Nephron progenitor cell (in vitro differentiated cells): ENCODE data around the gene CTXND1.
A peak's percentile ranks its signal among the peaks of the same experiment; 100 is the strongest.

ENCODE experiments used
- DNase-seq: peaks from one replicate; pipeline ENCODE4 v3.0.0; 2021
- H3K27ac Mint-ChIP-seq: 2 replicates; pipeline ENCODE4 v1.8.0; 2021; ENCODE audit warnings: mild to moderate bottlenecking, moderate library complexity, mixed read lengths
- H3K27me3 Mint-ChIP-seq: 2 replicates; pipeline ENCODE4 v1.8.0; 2021; ENCODE audit warnings: mild to moderate bottlenecking, low read depth, mixed read lengths; ENCODE audit not compliant: poor library complexity
- H3K36me3 Mint-ChIP-seq: 2 replicates; pipeline ENCODE4 v1.8.0; 2021; ENCODE audit warnings: low read depth, mixed read lengths
- H3K4me1 Mint-ChIP-seq: 2 replicates; pipeline ENCODE4 v1.8.0; 2021; ENCODE audit warnings: mixed read lengths
- H3K4me3 Mint-ChIP-seq: 2 replicates; pipeline ENCODE4 v1.8.0; 2021; ENCODE audit warnings: mild to moderate bottlenecking, moderate library complexity, mixed read lengths
- H3K9me3 Mint-ChIP-seq: 2 replicates; pipeline ENCODE4 v1.8.0; 2021; ENCODE audit warnings: mild to moderate bottlenecking, moderate library complexity, mixed read lengths
- TF ChIP-seq, protein P1 (sequence below): fragments of 200-600 bp; sonication (generic); IDR thresholded peaks from 2 replicates; pipeline ENCODE4 v1.5.0; 2021; ENCODE audit warnings: antibody characterized with exemption

CTXND1 gene

DNA sequence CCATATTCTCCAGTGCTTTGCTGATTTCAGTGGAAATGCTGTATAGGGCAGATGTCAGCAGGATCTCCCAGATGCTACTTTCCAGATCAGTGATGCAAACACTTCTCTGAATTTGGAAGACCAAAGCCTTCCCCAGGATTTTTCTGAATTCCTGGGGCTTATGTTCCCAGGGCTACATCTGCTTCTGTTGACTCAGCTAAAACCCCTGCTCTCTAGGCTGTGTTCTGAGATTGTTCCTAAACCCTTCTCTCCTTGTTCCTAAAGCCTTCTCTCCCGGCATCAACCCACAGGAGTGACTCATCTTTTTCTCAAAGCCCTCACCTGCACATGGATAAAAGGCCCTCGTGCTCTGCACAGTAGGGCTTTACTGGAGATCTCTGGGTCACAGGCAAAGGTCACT is 63.8 kb downstream of the CTXND1 start:
- H3K27ac Mint-ChIP-seq = peak overlapping the region; percentile 87
- peaks cover 4% of the 10 kb centered on the region for H3K9me3 Mint-ChIP-seq

DNA sequence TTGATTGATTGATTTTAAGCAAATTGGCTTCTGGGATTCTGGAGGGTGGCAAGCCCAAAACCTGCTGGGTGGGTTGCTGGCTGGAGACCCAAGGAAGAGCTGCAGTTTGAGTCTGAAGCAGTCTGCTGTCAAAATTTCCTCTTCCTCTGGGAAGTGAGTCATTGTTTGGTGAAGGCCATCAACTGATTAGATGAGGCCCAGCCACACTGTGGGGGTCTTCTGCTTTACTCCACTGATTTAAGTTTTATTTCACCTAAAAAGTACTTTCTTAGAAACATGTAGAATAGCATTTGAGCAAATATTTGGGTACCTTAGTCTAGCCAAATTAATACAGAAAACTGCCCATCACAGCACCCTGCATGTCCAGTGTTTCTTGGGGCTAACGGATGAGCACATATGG is 65.4 kb downstream of the CTXND1 start:
- TF ChIP-seq, protein P1, sequence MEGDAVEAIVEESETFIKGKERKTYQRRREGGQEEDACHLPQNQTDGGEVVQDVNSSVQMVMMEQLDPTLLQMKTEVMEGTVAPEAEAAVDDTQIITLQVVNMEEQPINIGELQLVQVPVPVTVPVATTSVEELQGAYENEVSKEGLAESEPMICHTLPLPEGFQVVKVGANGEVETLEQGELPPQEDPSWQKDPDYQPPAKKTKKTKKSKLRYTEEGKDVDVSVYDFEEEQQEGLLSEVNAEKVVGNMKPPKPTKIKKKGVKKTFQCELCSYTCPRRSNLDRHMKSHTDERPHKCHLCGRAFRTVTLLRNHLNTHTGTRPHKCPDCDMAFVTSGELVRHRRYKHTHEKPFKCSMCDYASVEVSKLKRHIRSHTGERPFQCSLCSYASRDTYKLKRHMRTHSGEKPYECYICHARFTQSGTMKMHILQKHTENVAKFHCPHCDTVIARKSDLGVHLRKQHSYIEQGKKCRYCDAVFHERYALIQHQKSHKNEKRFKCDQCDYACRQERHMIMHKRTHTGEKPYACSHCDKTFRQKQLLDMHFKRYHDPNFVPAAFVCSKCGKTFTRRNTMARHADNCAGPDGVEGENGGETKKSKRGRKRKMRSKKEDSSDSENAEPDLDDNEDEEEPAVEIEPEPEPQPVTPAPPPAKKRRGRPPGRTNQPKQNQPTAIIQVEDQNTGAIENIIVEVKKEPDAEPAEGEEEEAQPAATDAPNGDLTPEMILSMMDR = no peak
- Mint-ChIP-seq H3K4me3 (no peak overlapping the region), H3K9me3 (peaks cover 4% of the 10 kb centered on the region), H3K36me3 (peaks cover 67% of the 10 kb centered on the region), H3K27ac (no peak overlapping the region), H3K27me3 (no peaks in the 10 kb centered on the region), H3K4me1 (no peaks in the 10 kb centered on the region)
- no peak for DNase-seq

More for the DNA sequence above, 63.8 kb downstream of the CTXND1 start:
- TF ChIP-seq, protein P1 = no peak
- Mint-ChIP-seq H3K4me1 (no peaks in the 10 kb centered on the region), H3K27me3 (no peaks in the 10 kb centered on the region), H3K36me3 (peaks cover 54% of the 10 kb centered on the region), H3K4me3 (no peak overlapping the region)
- DNase-seq = no peak

DNA sequence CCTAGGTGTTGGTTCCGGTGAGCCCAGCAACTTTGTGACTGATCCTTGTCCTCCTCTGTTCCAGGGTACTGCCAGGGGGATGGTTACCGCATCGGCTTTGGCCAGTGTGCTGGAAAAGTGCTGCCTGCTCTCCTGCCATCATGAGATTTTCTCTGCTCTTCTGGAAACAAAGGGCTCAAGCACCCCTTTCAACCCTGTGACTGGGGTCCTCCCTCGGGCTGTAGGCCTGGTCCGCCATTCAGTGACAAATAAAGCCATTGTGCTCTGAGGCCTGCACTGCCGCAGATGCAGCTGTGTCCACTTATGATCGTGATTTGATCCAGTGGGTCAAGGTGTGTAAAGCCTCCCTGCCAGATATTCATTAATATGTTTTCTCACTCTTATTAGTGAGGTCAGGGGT is 65.9 kb downstream of the CTXND1 start:
- Mint-ChIP-seq H3K4me1 (no peaks in the 10 kb centered on the region), H3K36me3 (peaks cover 69% of the 10 kb centered on the region), H3K27ac (no peak overlapping the region), H3K9me3 (peaks cover 4% of the 10 kb centered on the region), H3K4me3 (no peak overlapping the region), H3K27me3 (no peaks in the 10 kb centered on the region)
- DNase-seq = no peak
- TF ChIP-seq, protein P1 = no peak

DNA sequence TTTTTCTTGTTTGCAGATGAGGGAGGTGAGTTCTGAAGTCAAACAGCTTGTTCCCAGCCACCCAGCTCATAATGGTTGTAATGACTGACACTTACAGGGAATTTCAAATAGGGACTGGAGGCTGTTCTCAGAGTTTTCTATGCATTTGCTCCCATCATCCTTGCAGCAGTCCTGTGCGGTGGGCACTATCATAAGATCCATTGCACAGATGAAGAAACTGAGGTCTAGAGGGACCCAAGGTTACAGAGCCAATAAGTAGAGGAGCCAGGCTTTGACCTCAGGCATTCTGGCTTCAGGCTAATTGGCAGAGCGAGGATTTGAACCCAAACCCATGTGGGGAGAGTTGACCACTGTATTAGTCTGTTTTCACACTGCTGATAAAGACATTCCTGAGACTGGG is 66.9 kb downstream of the CTXND1 start:
- no peak overlapping the region for H3K27ac Mint-ChIP-seq
- H3K4me1 Mint-ChIP-seq = no peaks in the 10 kb centered on the region
- DNase-seq = no peak
- TF ChIP-seq, protein P1 = no peak
- H3K9me3 Mint-ChIP-seq = peaks cover 4% of the 10 kb centered on the region
- no peak overlapping the region for H3K4me3 Mint-ChIP-seq
- H3K36me3 Mint-ChIP-seq = peaks cover 71% of the 10 kb centered on the region
- H3K27me3 Mint-ChIP-seq = no peaks in the 10 kb centered on the region

DNA sequence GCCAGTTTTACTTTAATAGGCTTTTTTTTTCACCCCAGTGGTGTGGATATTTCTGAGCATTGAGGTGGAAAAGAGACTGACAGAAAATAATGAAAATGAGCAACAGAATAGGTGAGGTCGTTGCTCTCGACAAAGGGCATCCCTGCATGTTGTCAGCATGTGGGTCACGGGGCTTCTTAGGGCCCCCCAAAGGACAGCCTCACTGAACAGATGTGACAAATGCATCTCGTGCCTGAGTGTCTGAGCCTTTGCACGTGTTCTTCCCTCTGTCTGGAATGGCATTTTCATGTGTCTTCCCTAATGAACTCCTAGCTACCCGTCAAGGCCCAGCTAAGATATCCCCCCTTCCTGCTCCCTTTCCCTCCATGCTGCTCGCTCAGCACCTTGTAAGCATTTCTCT is 67.5 kb downstream of the CTXND1 start:
- peak overlapping the region; percentile 23 for H3K27ac Mint-ChIP-seq
- TF ChIP-seq, protein P1 = no peak
- peaks cover 4% of the 10 kb centered on the region for H3K9me3 Mint-ChIP-seq
- DNase-seq = no peak
- H3K4me3 Mint-ChIP-seq = no peak overlapping the region
- H3K36me3 Mint-ChIP-seq = peaks cover 74% of the 10 kb centered on the region
- H3K27me3 Mint-ChIP-seq = no peaks in the 10 kb centered on the region
- no peaks in the 10 kb centered on the region for H3K4me1 Mint-ChIP-seq

DNA sequence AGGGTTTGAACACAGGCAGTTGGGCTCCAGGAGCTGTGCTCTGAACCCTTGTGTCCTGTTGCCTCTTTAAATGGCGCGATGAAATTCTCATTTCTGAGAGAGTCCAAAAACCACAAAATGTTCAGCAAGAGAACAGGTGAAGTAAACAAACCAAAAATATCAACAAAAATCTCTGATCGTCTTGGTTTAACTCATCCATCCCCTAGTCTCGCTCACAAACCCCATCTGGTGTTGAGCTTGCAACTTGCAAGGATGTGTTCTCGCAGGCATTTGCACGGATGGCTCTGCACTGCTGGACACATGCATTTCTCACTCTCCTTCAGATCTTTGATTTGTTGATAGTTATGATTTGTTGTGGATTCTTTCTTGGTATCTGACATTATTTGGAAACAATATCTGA is 68.1 kb downstream of the CTXND1 start:
- TF ChIP-seq, protein P1 = no peak
- DNase-seq = no peak

More for the DNA sequence above, 68.1 kb downstream of the CTXND1 start:
- Mint-ChIP-seq H3K27me3 (no peaks in the 10 kb centered on the region), H3K27ac (no peak overlapping the region), H3K4me1 (no peaks in the 10 kb centered on the region), H3K4me3 (no peak overlapping the region), H3K9me3 (peaks cover 4% of the 10 kb centered on the region), H3K36me3 (peaks cover 80% of the 10 kb centered on the region)
